Measurements from ENCODE around the gene SLC17A6. TPM values are rescaled to one million over a fixed set of nuclear protein-coding genes. Genes with fewer than 3 reads are reported as not detected.

SLC17A6 gene
- total RNA-seq (not detected in 2 replicates), polyA plus RNA-seq (not detected in 2 replicates), polyA minus RNA-seq (not detected in 2 replicates), Bru-seq, nascent RNA (not detected), BruChase-seq, experiment 1, labeled RNA remaining after a 6-hour chase (not detected), BruChase-seq, experiment 2, labeled RNA remaining after a 2-hour chase (not detected)
- polyA plus RNA-seq (2011; cell fraction: cytosol; rRNA removed): not detected in 2 replicates
- not detected in 2 replicates for polyA plus RNA-seq (2011; cell fraction: nucleus; rRNA removed)
- not detected in 2 replicates for polyA plus RNA-seq (2012)
- polyA minus RNA-seq (2011; cell fraction: cytosol; rRNA and poly(A)+ RNA removed): not detected
- polyA minus RNA-seq (2011; cell fraction: nucleus; rRNA and poly(A)+ RNA removed): not detected in 2 replicates
- long read RNA-seq: 0 reads

DNA sequence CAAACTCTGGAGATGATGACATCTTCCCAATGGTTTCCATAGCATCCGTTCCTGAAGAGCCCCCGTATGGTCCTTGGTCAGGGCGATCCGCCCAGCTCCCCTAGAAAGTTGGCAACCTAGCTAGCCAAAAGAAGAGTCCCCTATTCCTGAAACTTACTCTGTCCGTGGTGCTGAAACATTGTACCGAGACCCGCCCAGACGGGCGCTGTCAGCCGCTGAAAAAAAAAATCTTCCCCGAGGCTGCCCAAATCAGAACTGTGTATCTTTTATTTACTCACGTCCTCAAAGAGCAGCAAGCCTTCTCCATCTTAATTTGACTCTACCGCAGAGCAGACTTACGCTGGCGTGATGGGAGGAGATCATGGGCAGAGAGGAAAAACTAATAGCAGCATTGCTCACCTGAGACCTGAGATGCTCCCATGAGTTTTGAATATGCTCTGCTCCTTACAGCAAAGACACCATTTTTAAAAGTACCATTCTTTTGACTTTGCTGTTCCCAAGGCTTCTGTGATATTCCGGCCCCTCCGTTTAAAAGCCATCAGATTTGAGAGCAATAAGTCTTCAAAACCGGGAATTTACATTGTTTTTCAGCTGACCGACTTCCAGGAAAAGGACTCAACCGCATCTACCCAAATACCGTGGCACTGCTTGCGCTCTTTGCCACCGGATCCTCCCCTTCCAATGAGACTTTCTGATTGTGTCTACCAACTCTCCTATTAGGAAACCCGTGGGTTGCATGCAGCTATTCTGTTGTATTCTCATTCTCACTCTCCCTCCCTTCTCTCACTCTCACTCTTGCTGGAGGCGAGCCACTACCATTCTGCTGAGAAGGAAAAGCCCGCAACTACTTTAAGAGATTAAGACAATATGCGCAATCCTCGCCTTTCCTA lies at the start of gene SLC17A6:
SLC17A6 (plus strand) TSS at position 786 of the 890 bp plus-strand sequence. CDS start 153 bp downstream, outside the sequence.
- POLR2A ChIA-PET: no interaction called here

GRCh38 chr11:22302368-22302767 lies 35.8 kb upstream of the SLC17A6 start:
- BruUV-seq (replicated peaks): no TSS peak
- intact Hi-C loops (cut with micrococcal nuclease): no loop called here
- FAIRE-seq: no peak

More for the DNA sequence above, at the start of gene SLC17A6:
- CTCF ChIA-PET: interaction anchor here (0.7 to 1.8 kb wide), 4 partner anchors 202 to 491 kb away, joined by 3 to 8 read pairs (median 4); no protein-coding TSS in a partner anchor
- TF ChIP-seq EZH2 (IDR thresholded peaks at IDR 0.05; ENCODE audit: borderline replicate concordance, low read depth, low read length, severe bottlenecking) (peak; percentile 23), MYC (IDR thresholded peaks at IDR 0.05; ENCODE audit: low read depth, low read length) (no peak)
- FAIRE-seq (no peak), DNase-seq (ENCODE audit: low read depth, low spot score) (peak; percentile 13)
- intact Hi-C loops (cut with micrococcal nuclease) (loop anchor here (2.0 kb wide), 1 partner anchor 391 kb away; no protein-coding TSS in a partner anchor), dilution Hi-C loops (cut with MboI; ENCODE audit: extremely low pct_ligation_motif_present, low sequenced_read_pairs) (no loop called here)
- Histone ChIP-seq H3K36me3 (ENCODE audit: control insufficient read depth in 2 of 2, extremely low read depth in 1 of 2, insufficient read depth in 2 of 2, low read length in 2 of 2) (no peaks in the 10 kb centered on the region), H3K27me3 (ENCODE audit: control insufficient read depth in 2 of 2, insufficient read depth in 2 of 2, low read length in 2 of 2) (peaks cover 39 to 60% of the 10 kb centered on the region in 2 experiments), H3K79me2 (ENCODE audit: control insufficient read depth, insufficient read depth, low read length) (no peaks in the 10 kb centered on the region), H2AFZ (ENCODE audit: low read depth, low read length) (no peak within 1 kb of the TSS), H3K4me3 (replicated peaks in 1 of 3; ENCODE audit: insufficient read depth in 1 of 3, low read depth in 1 of 3, low read length in 3 of 3) (no peak within 1 kb of the TSS), H3K27ac (ENCODE audit: insufficient read depth, low read depth, low read length) (no peak within 1 kb of the TSS), H3K9me3 (replicated peaks; ENCODE audit: control insufficient read depth, insufficient read depth, low read length) (no peaks in the 10 kb centered on the region), H3K9me1 (replicated peaks; ENCODE audit: control insufficient read depth, extremely low read depth, insufficient read depth, low read length) (no peaks in the 10 kb centered on the region), H4K20me1 (replicated peaks; ENCODE audit: control insufficient read depth, extremely low read depth, insufficient read depth, low read length) (no peaks in the 10 kb centered on the region), H3K4me1 (ENCODE audit: control insufficient read depth, extremely low read depth, insufficient read depth, low read length) (no peaks in the 10 kb centered on the region), H3K9ac (replicated peaks; ENCODE audit: extremely low read depth, insufficient read depth, low read length) (no peak within 1 kb of the TSS), H3K4me2 (ENCODE audit: insufficient read depth, low read length) (no peak within 1 kb of the TSS)
- no TSS peak for BruUV-seq (replicated peaks)

More at GRCh38 chr11:22302368-22302767, 35.8 kb upstream of the SLC17A6 start:
- TF ChIP-seq GATA2 (IDR thresholded peaks at IDR 0.05; ENCODE audit: insufficient read depth, insufficient read length, low read depth, low read length) (no peak), JUN (IDR thresholded peaks at IDR 0.05; ENCODE audit: borderline replicate concordance, insufficient read depth, insufficient read length, low read depth) (no peak)
- Histone ChIP-seq H3K79me2 (ENCODE audit: control insufficient read depth, insufficient read depth, low read length) (no peaks in the 10 kb centered on the region), H2AFZ (ENCODE audit: low read depth, low read length) (no peak overlapping the region), H3K4me2 (ENCODE audit: insufficient read depth, low read length) (no peak overlapping the region), H3K27ac (ENCODE audit: insufficient read depth, low read depth, low read length) (no peak overlapping the region), H3K9me3 (replicated peaks; ENCODE audit: control insufficient read depth, insufficient read depth, low read length) (no peaks in the 10 kb centered on the region), H3K9me1 (replicated peaks; ENCODE audit: control insufficient read depth, extremely low read depth, insufficient read depth, low read length) (no peaks in the 10 kb centered on the region), H3K4me3 (replicated peaks in 1 of 3; ENCODE audit: insufficient read depth in 1 of 3, low read depth in 1 of 3, low read length in 3 of 3) (no peak overlapping the region), H3K27me3 (ENCODE audit: control insufficient read depth in 2 of 2, insufficient read depth in 2 of 2, low read length in 2 of 2) (peaks cover 0 to 12% of the 10 kb centered on the region in 2 experiments), H3K36me3 (ENCODE audit: control insufficient read depth in 2 of 2, extremely low read depth in 1 of 2, insufficient read depth in 2 of 2, low read length in 2 of 2) (no peaks in the 10 kb centered on the region), H3K9ac (replicated peaks; ENCODE audit: extremely low read depth, insufficient read depth, low read length) (no peak overlapping the region), H3K4me1 (ENCODE audit: control insufficient read depth, extremely low read depth, insufficient read depth, low read length) (no peaks in the 10 kb centered on the region), H4K20me1 (replicated peaks; ENCODE audit: control insufficient read depth, extremely low read depth, insufficient read depth, low read length) (no peaks in the 10 kb centered on the region)
- no peak for DNase-seq (ENCODE audit: low read depth, low spot score)
- CTCF ChIA-PET: no interaction called here
- POLR2A ChIA-PET: no interaction called here
- dilution Hi-C loops (cut with MboI; ENCODE audit: extremely low pct_ligation_motif_present, low sequenced_read_pairs): no loop called here

All from endothelial cell of umbilical vein (primary cell).